SW480 (cell line): ENCODE measurements around the gene ITPA.
"Not testable (repeated sequence)": the region's sequence is repeated elsewhere in the genome, so short reads cannot be mapped to it uniquely, and the experiment has no call there.

Experiments
- DNase-seq: peaks from one replicate; pipeline ENCODE4 v3.0.0-alpha.2; 2016; ENCODE audit warnings: low spot score

ITPA gene

GRCh38 chr20:3199976-3200755 lies 9.1 kb upstream of the ITPA start:
- no peak for DNase-seq

- no peak for DNase-seq
These were observed 6.4 kb upstream of the ITPA start for GRCh38 chr20:3202965-3203314.

- peak; percentile 65 for DNase-seq
These were observed 5.8 kb upstream of the ITPA start for GRCh38 chr20:3203315-3204123.

DNA sequence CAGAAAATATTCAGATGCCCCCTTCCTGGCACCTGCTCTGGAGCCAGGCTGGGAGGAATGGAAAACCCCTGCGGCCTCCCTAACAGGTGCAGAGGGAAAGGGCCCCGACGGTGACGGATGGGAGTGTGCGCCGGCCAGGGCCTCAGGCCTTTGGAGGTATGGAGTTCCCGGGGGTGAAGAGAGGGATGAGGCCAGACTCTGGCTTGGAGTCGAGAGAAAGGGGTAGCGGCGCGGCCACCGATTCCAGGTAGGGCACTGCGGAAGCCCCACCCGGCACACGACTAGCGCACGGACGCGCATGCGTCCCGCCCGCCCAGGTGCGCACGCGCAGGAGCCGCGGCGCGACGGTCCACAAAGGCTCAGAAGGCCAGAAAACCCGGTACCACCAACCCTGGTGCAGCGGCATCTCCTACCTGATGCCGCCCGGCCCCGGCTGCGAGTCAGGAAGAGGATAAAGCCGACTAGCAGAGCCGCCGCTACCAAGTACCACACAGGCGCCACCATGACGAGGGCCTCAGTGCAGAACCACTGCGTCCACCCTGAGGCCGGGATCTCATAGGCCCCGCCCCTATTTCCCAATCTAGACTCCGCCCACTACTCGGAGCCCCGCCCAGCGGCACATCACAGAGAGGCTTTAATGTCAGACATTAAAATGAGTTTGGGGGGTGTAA lies 5.0 kb upstream of the ITPA start, which contains the start of gene DDRGK1:
TSS of gene DDRGK1 (minus strand) at position 559 of the 671 bp plus-strand sequence. CDS start at position 504, 55 bp downstream.
- peak; percentile 86 for DNase-seq

GRCh38 chr20:3208786-3209256 lies 477 bp upstream of the ITPA start:
- no peak for DNase-seq

- no peak for DNase-seq
These were observed 634 bp downstream of the ITPA start for GRCh38 chr20:3209946-3210317.

DNA sequence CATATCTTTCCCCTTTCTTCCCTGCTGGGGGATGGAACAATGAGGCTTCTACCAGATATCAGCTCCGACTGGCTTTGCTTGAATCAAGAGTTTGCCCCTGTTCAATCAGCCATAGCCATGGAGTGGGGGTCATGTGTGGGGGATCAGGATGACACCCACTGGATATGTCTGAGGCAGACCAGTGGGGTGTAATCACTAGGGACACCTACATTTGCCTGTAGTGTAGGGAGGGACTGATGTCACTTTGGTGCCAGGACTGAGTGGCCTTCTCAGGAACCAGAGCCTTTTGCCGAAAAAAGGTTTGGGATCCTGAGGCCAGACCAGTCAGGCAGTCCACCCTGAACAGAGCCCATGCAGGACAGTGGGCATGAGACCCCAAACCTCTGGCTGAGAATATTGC lies 1.0 kb downstream of the ITPA start:
- DNase-seq: no peak

GRCh38 chr20:3213226-3213625 lies 3.9 kb downstream of the ITPA start:
- DNase-seq: no peak

GRCh38 chr20:3215359-3215917 lies 6.1 kb downstream of the ITPA start:
- not testable (repeated sequence) for DNase-seq

DNA sequence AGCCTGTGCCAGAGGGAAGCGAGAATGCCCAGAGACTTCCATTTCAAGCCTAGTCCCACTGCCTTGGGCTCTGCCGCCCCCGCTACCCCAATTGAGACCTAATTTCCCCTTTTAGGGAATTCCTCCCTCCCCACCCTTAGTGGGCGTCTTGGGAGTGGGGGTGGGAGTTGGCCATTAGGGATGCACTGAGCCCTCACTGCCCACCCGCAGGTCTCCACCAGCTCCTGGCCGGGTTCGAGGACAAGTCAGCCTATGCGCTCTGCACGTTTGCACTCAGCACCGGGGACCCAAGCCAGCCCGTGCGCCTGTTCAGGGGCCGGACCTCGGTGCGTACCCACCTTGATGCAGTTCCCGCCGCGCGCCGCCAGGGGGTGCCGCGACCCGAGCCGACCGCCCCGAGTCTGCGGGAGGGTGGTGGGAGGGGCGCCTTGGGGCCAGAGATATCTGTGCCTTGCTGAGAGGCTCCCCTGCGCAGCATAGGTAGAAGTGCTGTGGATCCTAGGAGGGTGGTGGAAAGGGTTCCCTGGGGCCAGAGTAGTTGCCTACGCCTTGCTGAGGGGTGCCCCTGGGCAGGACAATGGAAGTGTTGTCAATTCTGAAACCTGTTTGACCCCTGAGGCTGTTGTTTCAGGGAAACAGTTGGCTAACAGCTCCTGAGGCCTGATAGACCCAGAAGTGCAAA lies 9.2 kb downstream of the ITPA start:
- no peak for DNase-seq

GRCh38 chr20:3221398-3222226 lies 12.3 kb downstream of the ITPA start:
- DNase-seq: peak; percentile 56

GRCh38 chr20:3222635-3223600 lies 13.6 kb downstream of the ITPA start:
- peak; percentile 72 for DNase-seq

- DNase-seq: no peak
These were observed 14.3 kb downstream of the ITPA start for GRCh38 chr20:3223651-3223993.

- no peak for DNase-seq
These were observed 14.8 kb downstream of the ITPA start for GRCh38 chr20:3223994-3224680.

GRCh38 chr20:3224681-3225421 lies 15.6 kb downstream of the ITPA start:
- peak; percentile 66 for DNase-seq

DNA sequence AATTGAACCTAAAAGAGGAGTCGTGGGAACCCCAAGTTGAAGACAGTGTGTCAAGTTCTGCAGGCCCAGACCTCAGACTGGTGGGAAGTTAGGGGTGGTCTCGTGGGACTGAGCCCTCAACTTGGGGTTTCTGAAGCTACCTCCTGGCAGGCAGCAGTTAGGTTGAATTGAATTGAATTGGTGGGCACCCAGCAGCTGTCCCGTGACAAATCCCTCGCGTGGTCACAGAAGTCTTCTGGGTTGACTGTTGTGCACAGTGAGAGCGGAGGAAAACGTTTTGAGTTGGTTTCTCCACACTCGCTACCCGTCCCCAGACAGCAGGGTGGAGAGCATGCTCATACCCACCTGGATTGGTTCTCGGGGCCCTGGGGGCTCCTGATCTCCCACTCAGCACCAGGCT lies 16.8 kb downstream of the ITPA start:
- DNase-seq: no peak

DNA sequence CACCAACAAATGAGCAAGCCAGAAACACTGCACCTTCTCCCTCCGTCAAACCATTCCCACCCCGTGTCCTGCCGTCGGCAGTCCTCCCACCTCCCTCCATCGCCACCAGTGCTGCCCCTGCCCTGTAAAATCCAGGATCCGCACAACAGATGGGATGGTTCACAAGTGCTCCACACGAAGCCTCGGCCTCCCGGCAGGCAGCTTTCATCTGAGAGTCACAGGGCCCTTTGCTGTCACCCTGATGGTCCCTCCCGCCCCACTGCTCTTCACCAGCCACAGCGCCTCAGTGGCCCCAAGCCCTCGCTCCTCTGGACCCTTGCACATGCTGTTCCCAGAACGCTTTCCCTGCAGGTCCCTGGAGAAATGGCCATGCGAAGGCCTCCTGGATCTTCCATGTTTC lies 17.6 kb downstream of the ITPA start:
- no peak for DNase-seq

DNA sequence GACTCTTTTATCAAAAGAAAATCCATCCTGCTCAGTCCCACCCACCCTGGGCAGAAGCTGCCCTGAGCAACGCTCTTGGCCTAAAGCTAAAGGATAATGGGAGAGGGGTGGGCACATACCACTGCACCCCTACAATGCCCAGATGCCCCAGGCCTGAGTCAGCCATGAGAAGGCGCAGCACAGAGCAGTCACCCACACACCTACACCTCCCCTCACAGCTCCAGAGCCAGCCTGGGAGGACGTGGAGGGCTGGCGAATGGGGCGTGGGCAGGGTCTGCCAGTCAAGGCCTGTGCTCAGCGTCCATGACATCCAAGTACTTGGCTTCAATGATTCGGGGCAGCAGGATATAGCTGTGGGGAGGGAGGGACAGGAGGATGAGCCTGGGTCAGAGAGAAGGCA lies 18.2 kb downstream of the ITPA start:
- DNase-seq: no peak
